ENCODE data around the gene BAG3.
"Not testable (repeated sequence)": the region's sequence is repeated elsewhere in the genome, so short reads cannot be mapped to it uniquely, and the experiment has no call there.

The BAG3 gene

GRCh38 chr10:119650692-119651513 is at the start of gene BAG3:
TSS of gene BAG3 (plus strand) at chr10:119651380. CDS start at chr10:119651676, 296 bp downstream.
- DNase-seq = peak; percentile 40

GRCh38 chr10:119602241-119603095 is 48.7 kb upstream of the BAG3 start:
- no peak for DNase-seq

DNA sequence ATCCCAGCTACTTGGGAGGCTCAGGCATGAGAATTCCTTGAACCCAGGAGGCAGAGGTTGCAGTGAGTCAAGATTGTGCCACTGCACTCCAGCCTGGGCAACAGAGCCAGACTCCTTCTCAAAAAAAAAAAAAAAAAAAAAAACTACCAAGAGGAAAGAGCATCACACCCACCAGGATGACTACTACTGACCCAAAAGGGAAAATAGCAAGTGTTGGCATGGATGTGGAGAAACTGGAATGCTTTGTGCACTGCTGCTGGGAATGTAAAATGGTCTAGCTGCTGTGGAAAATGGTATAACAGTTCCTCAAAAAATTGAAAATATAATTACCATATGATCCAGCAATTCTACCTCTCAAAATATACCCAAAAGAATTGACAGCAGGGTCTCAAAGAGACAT is 46.7 kb upstream of the BAG3 start:
- DNase-seq = no peak

GRCh38 chr10:119608316-119609155 is 42.6 kb upstream of the BAG3 start:
- DNase-seq = no peak

DNA sequence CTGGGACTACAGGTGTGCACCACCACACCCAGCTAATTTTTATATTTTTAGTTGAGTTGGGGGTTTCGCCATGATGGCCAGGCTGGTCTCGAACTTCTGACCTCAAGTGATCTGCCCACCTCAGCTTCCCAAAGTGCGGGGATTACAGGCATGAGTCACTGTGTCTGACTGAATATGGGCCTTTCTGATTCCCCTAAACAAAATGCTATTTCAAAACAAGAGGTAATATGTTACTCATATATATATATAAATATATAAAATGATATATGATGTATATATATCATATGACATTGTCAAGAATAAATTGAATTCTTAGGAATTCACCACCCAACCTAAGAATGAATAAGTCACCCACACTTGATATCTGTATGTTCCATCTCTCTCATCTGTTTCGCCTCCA is 41.7 kb upstream of the BAG3 start:
- no peak for DNase-seq

DNA sequence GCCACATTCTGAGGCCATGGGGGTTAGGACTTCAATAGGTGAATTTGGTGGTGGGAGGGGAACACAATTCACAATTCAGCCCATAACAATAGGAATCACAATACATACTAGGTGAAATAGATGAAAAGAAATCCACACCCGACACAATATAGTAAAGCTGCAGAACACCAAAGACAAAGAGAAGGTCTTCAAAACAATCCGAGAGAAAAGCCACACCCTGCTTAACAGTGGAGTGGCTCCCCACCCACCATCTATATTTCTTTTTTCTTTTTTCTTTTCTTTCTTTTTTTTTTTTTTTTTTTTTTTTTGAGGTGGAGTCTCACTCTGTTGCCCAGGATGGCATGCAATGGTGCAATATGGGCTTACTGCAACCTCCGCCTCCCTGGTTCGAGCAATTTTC is 39.7 kb upstream of the BAG3 start:
- no peak for DNase-seq

- DNase-seq = no peak
Measured at GRCh38 chr10:119613741-119614140, 37.4 kb upstream of the BAG3 start.

- no peak for DNase-seq
Measured at GRCh38 chr10:119614686-119615085, 36.5 kb upstream of the BAG3 start.

GRCh38 chr10:119616882-119617570 is 34.2 kb upstream of the BAG3 start:
- DNase-seq = no peak

GRCh38 chr10:119619215-119619614 is 32.0 kb upstream of the BAG3 start:
- no peak for DNase-seq

DNA sequence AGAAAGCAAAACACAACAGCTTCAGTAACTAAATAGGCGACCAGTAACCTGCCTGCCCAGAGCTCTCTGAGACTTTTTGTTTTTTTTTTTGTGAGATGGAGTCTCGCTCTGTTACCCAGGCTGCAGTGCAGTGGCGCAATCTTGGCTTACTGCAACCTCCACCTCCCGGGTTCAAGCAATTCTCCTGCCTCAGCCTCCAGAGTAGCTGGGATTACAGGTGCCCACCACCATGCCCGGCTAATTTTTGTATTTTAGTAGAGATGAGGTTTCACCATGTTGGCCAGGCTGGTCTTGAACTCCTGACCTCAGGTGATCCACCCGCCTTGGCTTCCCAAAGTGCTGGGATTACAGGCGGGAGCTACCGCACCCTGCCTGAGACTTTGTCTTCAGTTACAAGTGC is 31.4 kb upstream of the BAG3 start:
- DNase-seq = not testable (repeated sequence)

DNA sequence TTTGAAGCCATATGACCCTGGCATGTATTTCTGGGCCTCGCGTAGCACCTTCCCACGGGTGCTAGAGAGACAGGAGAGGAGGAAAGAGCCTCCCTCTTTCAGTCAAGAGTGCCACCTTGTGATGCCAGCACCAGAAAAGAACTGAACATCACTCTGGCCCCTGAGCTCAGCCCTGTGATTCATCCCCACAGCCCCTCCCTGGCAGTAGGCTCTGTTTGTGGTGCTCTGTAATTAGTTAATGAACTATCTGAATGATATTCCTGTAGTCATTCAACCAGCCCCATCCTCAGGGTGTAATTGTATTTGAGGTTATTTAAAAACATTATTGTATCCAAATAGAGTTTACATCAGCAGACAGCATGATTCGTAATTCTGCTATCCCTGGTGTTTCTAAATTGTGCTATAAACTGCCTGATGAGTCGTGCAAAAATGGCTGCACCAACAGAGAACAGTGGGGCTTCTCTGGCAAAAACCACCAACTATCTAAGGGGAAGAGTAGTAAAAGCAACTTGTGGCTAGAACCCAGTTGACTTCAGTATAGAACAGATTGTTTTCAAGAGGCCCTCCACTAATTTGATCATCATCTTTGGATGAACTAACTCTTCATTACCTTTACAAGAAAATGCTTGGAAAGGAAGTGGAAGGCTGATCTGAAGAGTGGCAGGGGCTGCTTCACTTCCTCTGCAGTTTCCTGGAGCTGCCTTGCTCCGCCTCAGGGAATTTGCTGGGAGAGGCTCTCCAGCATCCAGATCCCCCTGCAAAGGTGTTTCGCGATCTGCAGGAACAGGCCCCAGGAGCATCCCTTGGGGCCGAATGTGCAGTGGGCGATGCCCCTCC is 30.7 kb upstream of the BAG3 start:
- no peak for DNase-seq

DNA sequence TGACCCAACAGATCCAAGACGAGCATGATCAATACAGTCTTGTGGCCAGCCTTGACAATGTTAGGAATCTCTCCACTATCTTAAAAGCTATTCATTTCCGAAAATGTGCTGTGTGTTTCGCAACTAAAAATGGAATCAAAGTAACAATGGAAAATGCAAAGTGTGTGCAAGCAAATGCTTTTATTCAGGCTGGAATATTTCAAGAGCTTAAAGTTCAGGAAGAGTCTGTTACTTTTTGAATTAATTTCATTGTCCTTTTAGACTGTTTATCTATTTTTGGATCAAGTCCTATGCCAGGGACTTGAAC is 30.1 kb upstream of the BAG3 start:
- DNase-seq = no peak

- no peak for DNase-seq
Measured at GRCh38 chr10:119625570-119626280, 25.5 kb upstream of the BAG3 start.

DNA sequence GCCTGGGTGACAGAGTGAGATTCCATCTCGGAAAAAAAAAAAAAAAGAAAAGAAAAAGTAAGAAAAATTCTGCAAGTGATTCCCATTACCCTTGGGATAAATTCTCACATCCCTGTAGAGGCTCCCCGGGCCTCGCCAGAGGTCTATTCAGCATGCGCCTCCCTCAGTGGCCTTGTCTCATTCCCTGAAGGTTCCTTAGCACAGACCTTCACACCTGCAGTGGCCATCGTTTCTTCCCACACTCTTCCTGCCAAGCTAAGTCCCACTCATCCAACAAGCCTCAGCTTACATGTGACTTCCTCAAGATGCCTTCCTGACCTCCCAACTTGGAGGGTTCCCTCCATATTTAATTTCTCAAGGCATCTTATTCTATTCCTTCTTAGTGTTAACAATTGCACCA is 20.9 kb upstream of the BAG3 start:
- no peak for DNase-seq

DNA sequence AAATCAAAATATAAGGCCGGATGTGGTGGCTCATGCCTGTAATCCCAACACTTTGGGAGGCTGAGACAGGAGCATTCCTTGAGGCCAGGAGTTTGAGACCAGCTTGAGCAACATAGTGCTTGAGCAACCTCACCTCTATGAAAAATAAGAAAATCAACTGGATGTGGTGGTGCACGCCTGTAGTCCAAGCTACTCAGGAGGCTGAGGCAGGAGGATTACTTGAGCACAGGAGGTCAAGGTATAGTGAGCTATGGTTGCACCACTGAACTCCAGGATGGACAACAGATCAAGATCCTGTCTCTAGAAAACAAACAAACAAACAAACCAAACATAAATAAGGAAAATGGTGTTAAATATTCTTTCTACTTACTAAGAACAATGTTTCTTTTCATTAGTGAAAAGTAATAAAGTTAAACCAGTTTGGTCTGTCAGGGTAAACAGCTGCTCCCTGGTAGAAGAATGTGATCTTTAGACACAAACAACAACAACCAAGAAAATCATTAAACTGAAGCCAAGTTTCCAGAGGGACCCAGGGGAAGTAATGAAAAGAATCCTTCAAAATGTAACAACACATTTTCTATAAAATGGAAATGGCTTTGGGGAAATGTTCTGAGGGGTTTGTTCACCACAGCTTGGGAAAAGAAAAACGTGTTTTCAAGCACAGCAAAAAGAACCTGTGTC is 17.5 kb upstream of the BAG3 start:
- no peak for DNase-seq

DNA sequence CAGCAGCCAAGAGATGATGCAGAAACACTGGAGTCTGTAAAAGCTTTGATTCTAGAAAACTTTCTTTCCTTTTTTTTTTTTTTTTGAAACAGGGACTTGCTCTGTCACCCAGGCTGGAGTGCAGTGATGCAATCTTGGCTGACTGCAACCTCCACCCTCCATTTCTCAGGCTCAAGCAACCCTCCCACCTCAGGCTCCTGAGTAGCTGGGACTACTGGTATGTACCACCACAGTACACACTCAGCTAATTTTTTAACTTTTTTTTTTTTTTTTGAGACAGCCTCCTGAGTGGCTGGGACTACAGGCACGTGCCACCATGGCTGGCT is 17.0 kb upstream of the BAG3 start:
- DNase-seq = no peak

- no peak for DNase-seq
Measured at GRCh38 chr10:119637631-119638030, 13.5 kb upstream of the BAG3 start.

GRCh38 chr10:119638982-119639381 is 12.2 kb upstream of the BAG3 start:
- DNase-seq = no peak

DNA sequence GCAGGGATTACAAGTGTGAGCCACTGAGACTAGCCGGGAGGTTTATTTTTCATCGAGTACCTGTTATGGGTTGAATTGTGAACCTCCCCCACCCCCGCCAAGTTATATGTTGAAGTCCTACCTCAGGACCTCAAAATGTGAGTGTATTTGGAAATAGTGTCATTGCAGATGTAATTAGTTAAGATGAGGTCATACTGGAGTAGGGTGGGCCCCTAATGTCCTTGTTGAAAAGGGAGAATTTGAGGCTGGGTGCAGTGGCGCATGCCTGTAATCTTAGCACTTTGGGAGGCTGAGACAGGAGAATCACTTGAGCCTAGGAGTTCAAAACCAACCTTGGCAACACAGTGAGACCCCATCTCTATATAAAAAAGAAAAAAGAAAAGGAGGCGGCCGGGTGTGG is 10.8 kb upstream of the BAG3 start:
- DNase-seq = no peak

All from NCI-H1092 (cell line).